ENCODE results near the gene KIAA1217.

- TF ChIP-seq CTCF (IDR thresholded peaks at IDR 0.05), result no peak
- no peak for TF ChIP-seq POLR2A (IDR thresholded peaks at IDR 0.05)
Measured at GRCh38 chr10:24333736-24334135, 124.8 kb downstream of the KIAA1217 start.

Data from prostate gland (tissue), 2 donors.